ENCODE measurements around the gene KCTD13. TPM values are rescaled to one million over a fixed set of nuclear protein-coding genes. Genes with fewer than 3 reads are reported as not detected.

Gene KCTD13
- total and polyA plus RNA-seq, 2 of the 8 experiments (the other 6 are each of a cell fraction or from before 2014, with no cell fraction given) = 9.2 to 10.8 TPM

- no peak for TF ChIP-seq JUN (IDR thresholded peaks at IDR 0.05; ENCODE audit: low read depth, low read length)
- TF ChIP-seq NANOG (IDR thresholded peaks at IDR 0.05; ENCODE audit: insufficient read depth, low read depth, low read length, poor library complexity, severe bottlenecking) = no peak
- no peak for TF ChIP-seq RFX5 (IDR thresholded peaks at IDR 0.05; ENCODE audit: borderline replicate concordance, low read depth, low read length)
- TF ChIP-seq HDAC2 (IDR thresholded peaks at IDR 0.05; ENCODE audit: borderline replicate concordance in 1 of 2, low read depth in 2 of 2, low read length in 2 of 2) = no peak
These were observed 33.6 kb downstream of the KCTD13 start (continued) for GRCh38 chr16:29892458-29892813.

Data from H1 (cell line).